CD8-positive, alpha-beta memory T cell (primary cell): ENCODE measurements around the gene HMCN1. TPM values are rescaled to one million over a fixed set of nuclear protein-coding genes. Genes with fewer than 3 reads are reported as not detected.

Experiments used
- CTCF ChIA-PET: fragments of 350-600 bp; sonication (Branson Sonifier 250); formaldehyde crosslinking; loops from one replicate; lab custom pipeline; 2021; ENCODE audit warnings: antibody characterized with exemption; lab: Charles Lee
- POLR2A ChIA-PET: fragments of 350-600 bp; sonication (Branson Sonifier 250); formaldehyde crosslinking; loops from one replicate; lab custom pipeline; 2021; ENCODE audit warnings: antibody characterized with exemption; lab: Charles Lee
- DNase-seq, 5 donors: peaks; one replicate each; pipeline versions ENCODE4 v3.0.0 to v3.0.0-alpha.2; 2020 to 2022; ENCODE audit warnings: mixed read lengths in 1 of 5
- H3K27ac ChIP-seq: one replicate; pipeline ENCODE4 v1.7.0; 2013; ENCODE audit warnings: low read depth, mild to moderate bottlenecking, low read length, moderate library complexity
- H3K27me3 ChIP-seq: 2 replicates; pipeline ENCODE4 v1.7.0; 2013; ENCODE audit warnings: low read length, mild to moderate bottlenecking; ENCODE audit not compliant: insufficient read depth, poor library complexity, severe bottlenecking
- H3K36me3 ChIP-seq: 2 replicates; pipeline ENCODE4 v1.7.0; 2013; ENCODE audit warnings: mild to moderate bottlenecking, low read length, moderate library complexity; ENCODE audit not compliant: insufficient read depth
- H3K4me1 ChIP-seq: 2 replicates; pipeline ENCODE4 v1.7.0; 2013; ENCODE audit warnings: mild to moderate bottlenecking, low read length, moderate library complexity; ENCODE audit not compliant: insufficient read depth
- H3K4me3 ChIP-seq: 2 replicates; pipeline ENCODE4 v1.7.0; 2013; ENCODE audit warnings: mild to moderate bottlenecking, low read length
- H3K9me3 ChIP-seq: 2 replicates; pipeline ENCODE4 v1.7.0; 2013; ENCODE audit warnings: mild to moderate bottlenecking, low read length
- H3K27ac Mint-ChIP-seq, 8 donors: one replicate each; pipeline ENCODE4 v1.8.0; 2020 to 2021; ENCODE audit warnings: mixed read lengths in 8 of 8, mild to moderate bottlenecking in 6 of 8, inconsistent platforms in 3 of 8, moderate library complexity in 3 of 8
- H3K27me3 Mint-ChIP-seq, 2 donors: one replicate each; pipeline ENCODE4 v1.8.0; 2020 to 2021; ENCODE audit warnings: mixed read lengths in 2 of 2, mild to moderate bottlenecking in 1 of 2, moderate library complexity in 1 of 2
- H3K36me3 Mint-ChIP-seq, 3 donors: one replicate each; pipeline ENCODE4 v1.8.0; 2020 to 2021; ENCODE audit warnings: mixed read lengths in 3 of 3, inconsistent platforms in 1 of 3, mild to moderate bottlenecking in 1 of 3
- H3K4me1 Mint-ChIP-seq, 3 donors: one replicate each; pipeline ENCODE4 v1.8.0; 2020 to 2021; ENCODE audit warnings: mixed read lengths in 3 of 3, inconsistent platforms in 1 of 3, mild to moderate bottlenecking in 1 of 3
- H3K4me3 Mint-ChIP-seq, 7 donors: one replicate each; pipeline ENCODE4 v1.8.0; 2020 to 2021; ENCODE audit warnings: mixed read lengths in 7 of 7, mild to moderate bottlenecking in 6 of 7, moderate library complexity in 4 of 7, inconsistent platforms in 2 of 7
- H3K9me3 Mint-ChIP-seq, 5 donors: one replicate each; pipeline ENCODE4 v1.8.0; 2020 to 2022; ENCODE audit warnings: mixed read lengths in 5 of 5, mild to moderate bottlenecking in 3 of 5, moderate library complexity in 2 of 5, inconsistent platforms in 1 of 5
- polyA plus RNA-seq: library from polyadenylated mRNA; unstranded; fragments of 300-500 nt; fragmentation: Illumina TruSeq; gene quantifications from one replicate; pipeline ENCODE4 v1.2.3, GENCODE V29; 2021
- total RNA-seq, 2 experiments: library from RNA; stranded (reverse); gene quantifications; one replicate each; pipeline ENCODE4 v1.2.3, GENCODE V29; 2021

HMCN1 gene
- total RNA-seq = under 1 TPM; 0.02 to 0.04 TPM
- polyA plus RNA-seq = not detected

- DNase-seq = peak in 2 of 5 donors; percentile 1 to 38
- H3K4me1 Mint-ChIP-seq = peaks cover 16 to 19% (median 19%) of the 10 kb centered on the region in 3 donors
- H3K9me3 Mint-ChIP-seq = peaks cover 15 to 34% (median 20%) of the 10 kb centered on the region in 5 donors
- peak within 1 kb of the TSS; percentile 3 to 75 (median 70) for H3K4me3 Mint-ChIP-seq
- peak within 1 kb of the TSS in 1 of 8 donors; percentile 8 for H3K27ac Mint-ChIP-seq
- Histone ChIP-seq H3K4me1 (no peaks in the 10 kb centered on the region), H3K9me3 (no peaks in the 10 kb centered on the region), H3K27ac (no peak within 1 kb of the TSS), H3K27me3 (peaks cover 13% of the 10 kb centered on the region), H3K36me3 (no peaks in the 10 kb centered on the region), H3K4me3 (peak within 1 kb of the TSS; percentile 3)
- H3K36me3 Mint-ChIP-seq = peaks cover 0 to 16% (median 1%) of the 10 kb centered on the region in 3 donors
- H3K27me3 Mint-ChIP-seq = peaks cover 49 to 72% of the 10 kb centered on the region in 2 donors
- CTCF ChIA-PET = no interaction called here
- POLR2A ChIA-PET = no interaction called here
These were observed at the start of gene HMCN1 for GRCh38 chr1:185733818-185734735. Gene HMCN1 (plus strand): TSS chr1:185734391. CDS start chr1:185734780, 389 bp downstream.

- Histone ChIP-seq H3K27me3 (no peaks in the 10 kb centered on the region), H3K4me3 (no peak overlapping the region), H3K36me3 (no peaks in the 10 kb centered on the region), H3K4me1 (no peaks in the 10 kb centered on the region), H3K9me3 (no peaks in the 10 kb centered on the region), H3K27ac (no peak overlapping the region)
- CTCF ChIA-PET = no interaction called here
- Mint-ChIP-seq H3K27me3 (peaks cover 10 to 29% of the 10 kb centered on the region in 2 donors), H3K27ac (no peak overlapping the region), H3K36me3 (peaks cover 0 to 9% (median 4%) of the 10 kb centered on the region in 3 donors), H3K4me1 (no peaks in the 10 kb centered on the region), H3K9me3 (no peaks in the 10 kb centered on the region), H3K4me3 (no peak overlapping the region)
- POLR2A ChIA-PET = no interaction called here
- no peak for DNase-seq
These were observed 47.1 kb upstream of the HMCN1 start for GRCh38 chr1:185686821-185687778.

GRCh38 chr1:185690527-185690926, 43.7 kb upstream of the HMCN1 start:
- no peak for DNase-seq
- Mint-ChIP-seq H3K4me1 (peaks cover 12 to 22% (median 16%) of the 10 kb centered on the region in 3 donors), H3K36me3 (peaks cover 2 to 17% (median 4%) of the 10 kb centered on the region in 3 donors), H3K9me3 (no peaks in the 10 kb centered on the region), H3K27me3 (peaks cover 10 to 38% of the 10 kb centered on the region in 2 donors), H3K27ac (no peak overlapping the region), H3K4me3 (no peak overlapping the region)
- H3K27me3 ChIP-seq = no peaks in the 10 kb centered on the region
- ChIA-PET CTCF (no interaction called here), POLR2A (no interaction called here)
- H3K9me3 ChIP-seq = no peaks in the 10 kb centered on the region
- H3K4me1 ChIP-seq = peaks cover 14% of the 10 kb centered on the region
- H3K4me3 ChIP-seq = no peak overlapping the region
- no peak overlapping the region for H3K27ac ChIP-seq
- no peaks in the 10 kb centered on the region for H3K36me3 ChIP-seq

GRCh38 chr1:185693654-185694053, 40.5 kb upstream of the HMCN1 start:
- Mint-ChIP-seq H3K27me3 (peaks cover 10 to 39% of the 10 kb centered on the region in 2 donors), H3K4me3 (peak overlapping the region; percentile 68 to 82 (median 78)), H3K27ac (peak overlapping the region; percentile 53 to 91 (median 86)), H3K9me3 (no peaks in the 10 kb centered on the region), H3K36me3 (peaks cover 2 to 17% (median 4%) of the 10 kb centered on the region in 3 donors), H3K4me1 (peaks cover 12 to 22% (median 17%) of the 10 kb centered on the region in 3 donors)
- no peak overlapping the region for H3K27ac ChIP-seq
- peak overlapping the region; percentile 53 for H3K4me3 ChIP-seq
- H3K36me3 ChIP-seq = no peaks in the 10 kb centered on the region
- POLR2A ChIA-PET = interaction anchor here (0.7 to 1.8 kb wide), 3 partner anchors 16 to 447 kb away, joined by 4 to 8 read pairs (median 4); partner anchors contain the start of gene IVNS1ABP
- CTCF ChIA-PET = interaction anchor here (1.2 to 2.6 kb wide), 3 partner anchors 13 to 376 kb away, joined by 3 to 14 read pairs (median 7); partner anchors contain the start of gene IVNS1ABP
- peaks cover 14% of the 10 kb centered on the region for H3K4me1 ChIP-seq
- no peak for DNase-seq
- H3K9me3 ChIP-seq = no peaks in the 10 kb centered on the region
- no peaks in the 10 kb centered on the region for H3K27me3 ChIP-seq

GRCh38 chr1:185694081-185694480, 40.1 kb upstream of the HMCN1 start:
- H3K4me1 Mint-ChIP-seq = peaks cover 12 to 22% (median 17%) of the 10 kb centered on the region in 3 donors
- Histone ChIP-seq H3K27me3 (no peaks in the 10 kb centered on the region), H3K27ac (no peak overlapping the region), H3K9me3 (no peaks in the 10 kb centered on the region), H3K4me1 (peaks cover 14% of the 10 kb centered on the region), H3K36me3 (no peaks in the 10 kb centered on the region), H3K4me3 (peak overlapping the region; percentile 53)
- peak overlapping the region; percentile 68 to 82 (median 78) for H3K4me3 Mint-ChIP-seq
- POLR2A ChIA-PET = interaction anchor here (0.7 to 1.8 kb wide), 3 partner anchors 16 to 448 kb away, joined by 4 to 8 read pairs (median 4); partner anchors contain the start of gene IVNS1ABP
- peaks cover 8 to 38% of the 10 kb centered on the region in 2 donors for H3K27me3 Mint-ChIP-seq
- CTCF ChIA-PET = interaction anchor here (1.2 to 2.6 kb wide), 4 partner anchors 13 to 456 kb away, joined by 3 to 14 read pairs (median 6); partner anchors contain the start of gene IVNS1ABP
- no peaks in the 10 kb centered on the region for H3K9me3 Mint-ChIP-seq
- peak in 2 of 5 donors; percentile 11 to 30 for DNase-seq
- peaks cover 2 to 17% (median 4%) of the 10 kb centered on the region in 3 donors for H3K36me3 Mint-ChIP-seq
- peak overlapping the region; percentile 53 to 91 (median 86) for H3K27ac Mint-ChIP-seq

GRCh38 chr1:185695299-185695698, 38.9 kb upstream of the HMCN1 start:
- CTCF ChIA-PET = interaction anchor here (0.6 to 2.6 kb wide), 5 partner anchors 14 to 890 kb away, joined by 3 to 14 read pairs (median 4); partner anchors contain the start of gene IVNS1ABP
- H3K4me3 ChIP-seq = no peak overlapping the region
- POLR2A ChIA-PET = no interaction called here
- Mint-ChIP-seq H3K27me3 (peaks cover 9 to 35% of the 10 kb centered on the region in 2 donors), H3K4me3 (no peak overlapping the region), H3K4me1 (peaks cover 12 to 22% (median 17%) of the 10 kb centered on the region in 3 donors), H3K36me3 (peaks cover 2 to 16% (median 4%) of the 10 kb centered on the region in 3 donors), H3K27ac (peak overlapping the region in 1 of 8 donors; percentile 30), H3K9me3 (no peaks in the 10 kb centered on the region)
- no peaks in the 10 kb centered on the region for H3K27me3 ChIP-seq
- H3K27ac ChIP-seq = no peak overlapping the region
- H3K9me3 ChIP-seq = no peaks in the 10 kb centered on the region
- peaks cover 14% of the 10 kb centered on the region for H3K4me1 ChIP-seq
- peak in 1 of 5 donors; percentile 16 for DNase-seq
- H3K36me3 ChIP-seq = no peaks in the 10 kb centered on the region
